Measurements from ENCODE around the gene CYP39A1.

DNA sequence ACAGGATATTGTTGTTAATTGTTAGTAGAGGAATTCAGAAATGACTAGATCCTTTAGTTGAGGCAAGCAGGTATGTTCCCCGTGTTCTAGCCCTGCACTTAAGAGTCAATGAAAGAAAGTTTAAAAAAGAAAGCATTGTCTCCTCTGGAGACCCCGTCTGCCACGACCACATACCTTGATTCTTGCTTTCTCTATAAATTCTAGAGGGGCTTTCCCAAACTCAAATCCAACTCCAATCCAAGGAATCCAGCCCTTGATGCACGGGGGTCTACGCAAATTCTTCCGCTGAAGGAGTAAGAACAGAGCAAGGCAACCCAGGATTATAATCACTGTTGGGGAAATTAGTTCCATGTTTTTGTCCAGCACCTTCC, 401 bp downstream of the CYP39A1 start:
- TF ChIP-seq, protein P1, sequence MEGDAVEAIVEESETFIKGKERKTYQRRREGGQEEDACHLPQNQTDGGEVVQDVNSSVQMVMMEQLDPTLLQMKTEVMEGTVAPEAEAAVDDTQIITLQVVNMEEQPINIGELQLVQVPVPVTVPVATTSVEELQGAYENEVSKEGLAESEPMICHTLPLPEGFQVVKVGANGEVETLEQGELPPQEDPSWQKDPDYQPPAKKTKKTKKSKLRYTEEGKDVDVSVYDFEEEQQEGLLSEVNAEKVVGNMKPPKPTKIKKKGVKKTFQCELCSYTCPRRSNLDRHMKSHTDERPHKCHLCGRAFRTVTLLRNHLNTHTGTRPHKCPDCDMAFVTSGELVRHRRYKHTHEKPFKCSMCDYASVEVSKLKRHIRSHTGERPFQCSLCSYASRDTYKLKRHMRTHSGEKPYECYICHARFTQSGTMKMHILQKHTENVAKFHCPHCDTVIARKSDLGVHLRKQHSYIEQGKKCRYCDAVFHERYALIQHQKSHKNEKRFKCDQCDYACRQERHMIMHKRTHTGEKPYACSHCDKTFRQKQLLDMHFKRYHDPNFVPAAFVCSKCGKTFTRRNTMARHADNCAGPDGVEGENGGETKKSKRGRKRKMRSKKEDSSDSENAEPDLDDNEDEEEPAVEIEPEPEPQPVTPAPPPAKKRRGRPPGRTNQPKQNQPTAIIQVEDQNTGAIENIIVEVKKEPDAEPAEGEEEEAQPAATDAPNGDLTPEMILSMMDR (conservative IDR thresholded peaks at IDR 0.05; ENCODE audit: low read depth, low read length): no peak
- no peak for TF ChIP-seq EZH2 (IDR thresholded peaks at IDR 0.05; ENCODE audit: borderline replicate concordance, low read depth, low read length, poor library complexity, severe bottlenecking)
